Measurements from ENCODE around the gene DDX39A. TPM values are rescaled to one million over a fixed set of nuclear protein-coding genes. Genes with fewer than 3 reads are reported as not detected.

The DDX39A gene
- polyA plus RNA-seq, 1 donor from 2014 or later, result 76.4 TPM

DNA sequence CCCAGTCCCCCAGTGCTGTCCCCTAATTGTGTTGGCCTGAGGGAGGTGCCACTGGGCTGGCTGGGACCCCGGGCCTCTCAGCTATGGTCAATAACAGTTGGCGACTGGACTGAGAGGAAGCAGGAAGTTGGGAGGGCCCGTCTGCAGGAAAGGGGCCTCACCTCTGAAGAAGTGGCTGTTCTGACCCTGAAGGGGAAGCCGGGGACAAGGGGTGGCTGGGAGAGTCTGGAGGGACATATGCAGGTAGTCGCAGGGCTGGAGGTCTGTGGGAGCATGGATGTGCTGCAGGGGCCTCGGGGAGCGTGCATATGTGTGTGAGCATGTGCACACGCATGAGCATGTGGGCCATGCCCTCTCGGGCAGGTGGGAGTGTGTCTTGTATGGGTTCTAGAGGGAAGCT is 19.9 kb upstream of the DDX39A start:
- no peak overlapping the region for H3K9ac ChIP-seq (ENCODE audit: low read length)
- no peaks in the 10 kb centered on the region for H4K20me1 ChIP-seq (ENCODE audit: insufficient read depth)
- H2AFZ ChIP-seq (ENCODE audit: low read depth, low read length), result no peak overlapping the region
- H3K79me2 ChIP-seq (replicated peaks; ENCODE audit: insufficient read depth, low read length), result peaks cover 5% of the 10 kb centered on the region
- H3K9me3 ChIP-seq (ENCODE audit: low read length), result no peaks in the 10 kb centered on the region
- no peaks in the 10 kb centered on the region for H3K9me2 ChIP-seq (ENCODE audit: insufficient read depth, low read length)
- H3K27me3 ChIP-seq (ENCODE audit: insufficient read depth, low read depth, low read length), result no peaks in the 10 kb centered on the region
- no peak overlapping the region for H3K27ac ChIP-seq (ENCODE audit: low read length)
- no peaks in the 10 kb centered on the region for H3F3A ChIP-seq (ENCODE audit: insufficient read depth, low read length, poor library complexity, severe bottlenecking)
- peaks cover 7% of the 10 kb centered on the region for H3K36me3 ChIP-seq (ENCODE audit: insufficient read depth, low read length)
- H3K4me3 ChIP-seq (ENCODE audit: low read length), result no peak overlapping the region
- H3K4me2 ChIP-seq (ENCODE audit: low read length), result no peak overlapping the region
- no peak for TF ChIP-seq POLR2AphosphoS5 (IDR thresholded peaks at IDR 0.05)
- no peak for TF ChIP-seq EP300 (conservative IDR thresholded peaks at IDR 0.05; ENCODE audit: poor library complexity, severe bottlenecking)
- no peak for TF ChIP-seq SMC3 (conservative IDR thresholded peaks at IDR 0.05; ENCODE audit: poor library complexity)
- TF ChIP-seq, protein P1, sequence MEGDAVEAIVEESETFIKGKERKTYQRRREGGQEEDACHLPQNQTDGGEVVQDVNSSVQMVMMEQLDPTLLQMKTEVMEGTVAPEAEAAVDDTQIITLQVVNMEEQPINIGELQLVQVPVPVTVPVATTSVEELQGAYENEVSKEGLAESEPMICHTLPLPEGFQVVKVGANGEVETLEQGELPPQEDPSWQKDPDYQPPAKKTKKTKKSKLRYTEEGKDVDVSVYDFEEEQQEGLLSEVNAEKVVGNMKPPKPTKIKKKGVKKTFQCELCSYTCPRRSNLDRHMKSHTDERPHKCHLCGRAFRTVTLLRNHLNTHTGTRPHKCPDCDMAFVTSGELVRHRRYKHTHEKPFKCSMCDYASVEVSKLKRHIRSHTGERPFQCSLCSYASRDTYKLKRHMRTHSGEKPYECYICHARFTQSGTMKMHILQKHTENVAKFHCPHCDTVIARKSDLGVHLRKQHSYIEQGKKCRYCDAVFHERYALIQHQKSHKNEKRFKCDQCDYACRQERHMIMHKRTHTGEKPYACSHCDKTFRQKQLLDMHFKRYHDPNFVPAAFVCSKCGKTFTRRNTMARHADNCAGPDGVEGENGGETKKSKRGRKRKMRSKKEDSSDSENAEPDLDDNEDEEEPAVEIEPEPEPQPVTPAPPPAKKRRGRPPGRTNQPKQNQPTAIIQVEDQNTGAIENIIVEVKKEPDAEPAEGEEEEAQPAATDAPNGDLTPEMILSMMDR (IDR thresholded peaks at IDR 0.05; ENCODE audit: poor library complexity, severe bottlenecking), result no peak
- TF ChIP-seq, protein P2, sequence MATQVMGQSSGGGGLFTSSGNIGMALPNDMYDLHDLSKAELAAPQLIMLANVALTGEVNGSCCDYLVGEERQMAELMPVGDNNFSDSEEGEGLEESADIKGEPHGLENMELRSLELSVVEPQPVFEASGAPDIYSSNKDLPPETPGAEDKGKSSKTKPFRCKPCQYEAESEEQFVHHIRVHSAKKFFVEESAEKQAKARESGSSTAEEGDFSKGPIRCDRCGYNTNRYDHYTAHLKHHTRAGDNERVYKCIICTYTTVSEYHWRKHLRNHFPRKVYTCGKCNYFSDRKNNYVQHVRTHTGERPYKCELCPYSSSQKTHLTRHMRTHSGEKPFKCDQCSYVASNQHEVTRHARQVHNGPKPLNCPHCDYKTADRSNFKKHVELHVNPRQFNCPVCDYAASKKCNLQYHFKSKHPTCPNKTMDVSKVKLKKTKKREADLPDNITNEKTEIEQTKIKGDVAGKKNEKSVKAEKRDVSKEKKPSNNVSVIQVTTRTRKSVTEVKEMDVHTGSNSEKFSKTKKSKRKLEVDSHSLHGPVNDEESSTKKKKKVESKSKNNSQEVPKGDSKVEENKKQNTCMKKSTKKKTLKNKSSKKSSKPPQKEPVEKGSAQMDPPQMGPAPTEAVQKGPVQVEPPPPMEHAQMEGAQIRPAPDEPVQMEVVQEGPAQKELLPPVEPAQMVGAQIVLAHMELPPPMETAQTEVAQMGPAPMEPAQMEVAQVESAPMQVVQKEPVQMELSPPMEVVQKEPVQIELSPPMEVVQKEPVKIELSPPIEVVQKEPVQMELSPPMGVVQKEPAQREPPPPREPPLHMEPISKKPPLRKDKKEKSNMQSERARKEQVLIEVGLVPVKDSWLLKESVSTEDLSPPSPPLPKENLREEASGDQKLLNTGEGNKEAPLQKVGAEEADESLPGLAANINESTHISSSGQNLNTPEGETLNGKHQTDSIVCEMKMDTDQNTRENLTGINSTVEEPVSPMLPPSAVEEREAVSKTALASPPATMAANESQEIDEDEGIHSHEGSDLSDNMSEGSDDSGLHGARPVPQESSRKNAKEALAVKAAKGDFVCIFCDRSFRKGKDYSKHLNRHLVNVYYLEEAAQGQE (IDR thresholded peaks at IDR 0.05; ENCODE audit: borderline replicate concordance), result no peak
- no peak for TF ChIP-seq TAF1 (IDR thresholded peaks at IDR 0.05; ENCODE audit: low read depth)
- no peak for TF ChIP-seq MXI1 (conservative IDR thresholded peaks at IDR 0.05; ENCODE audit: poor library complexity, severe bottlenecking)
- TF ChIP-seq EZH2 (IDR thresholded peaks at IDR 0.05; ENCODE audit: borderline replicate concordance, insufficient read depth, low read length, poor library complexity, severe bottlenecking), result no peak
- TF ChIP-seq RAD21 (conservative IDR thresholded peaks at IDR 0.05), result no peak

DNA sequence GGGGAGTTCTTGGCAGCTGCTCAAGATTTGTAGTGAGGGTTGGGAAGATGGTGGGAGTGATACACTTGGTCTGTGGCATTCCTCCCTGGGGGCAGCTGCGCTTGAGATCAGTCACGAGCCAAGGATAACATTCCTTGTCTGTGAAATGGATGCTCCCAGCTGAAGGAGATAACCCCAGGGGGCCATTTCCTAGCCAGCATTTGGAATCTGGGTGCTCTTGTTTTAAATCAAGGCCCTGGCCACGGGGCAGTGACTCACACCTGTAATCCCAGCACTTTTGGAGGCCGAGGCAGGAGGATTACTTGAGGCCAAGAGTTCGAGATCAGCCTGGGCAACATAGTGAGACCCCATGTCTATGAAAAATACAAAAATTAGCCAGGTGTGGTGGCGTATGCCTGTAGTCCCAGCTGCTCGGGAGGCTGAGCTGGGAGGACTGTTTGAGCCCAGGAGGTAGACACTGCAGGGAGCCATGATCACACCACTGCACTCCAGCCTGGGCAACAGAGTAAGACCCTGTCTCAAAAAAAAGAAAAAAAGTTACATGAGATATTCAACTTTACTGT is 18.5 kb upstream of the DDX39A start:
- H3K79me2 ChIP-seq (replicated peaks; ENCODE audit: insufficient read depth, low read length), result peaks cover 6% of the 10 kb centered on the region
- no peaks in the 10 kb centered on the region for H3K36me3 ChIP-seq (ENCODE audit: insufficient read depth, low read length)

More for the DNA sequence above, 18.5 kb upstream of the DDX39A start:
- H2AFZ ChIP-seq (ENCODE audit: low read depth, low read length), result no peak overlapping the region
- no peaks in the 10 kb centered on the region for H4K20me1 ChIP-seq (ENCODE audit: insufficient read depth)
- H3K9me3 ChIP-seq (ENCODE audit: low read length), result no peaks in the 10 kb centered on the region
- H3K9me2 ChIP-seq (ENCODE audit: insufficient read depth, low read length), result no peaks in the 10 kb centered on the region
- H3K4me3 ChIP-seq (ENCODE audit: low read length), result no peak overlapping the region
- no peak overlapping the region for H3K9ac ChIP-seq (ENCODE audit: low read length)
- H3K4me2 ChIP-seq (ENCODE audit: low read length), result no peak overlapping the region
- no peak overlapping the region for H3K27ac ChIP-seq (ENCODE audit: low read length)
- H3K27me3 ChIP-seq (ENCODE audit: insufficient read depth, low read depth, low read length), result no peaks in the 10 kb centered on the region
- TF ChIP-seq EP300 (conservative IDR thresholded peaks at IDR 0.05; ENCODE audit: poor library complexity, severe bottlenecking), result no peak
- TF ChIP-seq MXI1 (conservative IDR thresholded peaks at IDR 0.05; ENCODE audit: poor library complexity, severe bottlenecking), result no peak
- TF ChIP-seq, protein P1 (IDR thresholded peaks at IDR 0.05; ENCODE audit: poor library complexity, severe bottlenecking), result no peak
- H3F3A ChIP-seq (ENCODE audit: insufficient read depth, low read length, poor library complexity, severe bottlenecking), result no peaks in the 10 kb centered on the region
